ENCODE results near the gene FAM3C. TPM values are rescaled to one million over a fixed set of nuclear protein-coding genes. Genes with fewer than 3 reads are reported as not detected.

Gene FAM3C
- total and polyA plus RNA-seq, 2 of the 8 experiments (the other 6 are each of a cell fraction or from before 2014, with no cell fraction given) = 27.0 to 77.7 TPM

DNA sequence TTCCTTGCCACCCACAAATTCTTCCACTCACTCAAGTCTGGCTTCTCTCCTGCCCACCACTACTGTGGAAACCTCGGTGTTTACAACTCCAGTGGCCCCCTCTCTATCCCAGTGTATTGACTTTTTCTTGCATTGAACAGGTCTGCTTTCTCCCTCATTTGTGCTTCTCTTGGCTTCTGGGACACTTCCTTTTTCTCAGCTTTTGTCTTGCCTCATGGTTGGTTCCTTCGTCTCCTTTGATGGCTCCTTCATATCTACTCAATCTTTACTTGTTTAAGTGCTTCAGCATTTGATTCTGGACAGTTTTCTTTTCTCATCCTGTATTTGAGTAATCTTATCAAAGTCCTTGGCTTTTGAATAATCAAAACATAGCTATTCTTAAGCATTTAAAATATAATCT, 35.9 kb upstream of the FAM3C start (continued):
- TF ChIP-seq, protein P1, sequence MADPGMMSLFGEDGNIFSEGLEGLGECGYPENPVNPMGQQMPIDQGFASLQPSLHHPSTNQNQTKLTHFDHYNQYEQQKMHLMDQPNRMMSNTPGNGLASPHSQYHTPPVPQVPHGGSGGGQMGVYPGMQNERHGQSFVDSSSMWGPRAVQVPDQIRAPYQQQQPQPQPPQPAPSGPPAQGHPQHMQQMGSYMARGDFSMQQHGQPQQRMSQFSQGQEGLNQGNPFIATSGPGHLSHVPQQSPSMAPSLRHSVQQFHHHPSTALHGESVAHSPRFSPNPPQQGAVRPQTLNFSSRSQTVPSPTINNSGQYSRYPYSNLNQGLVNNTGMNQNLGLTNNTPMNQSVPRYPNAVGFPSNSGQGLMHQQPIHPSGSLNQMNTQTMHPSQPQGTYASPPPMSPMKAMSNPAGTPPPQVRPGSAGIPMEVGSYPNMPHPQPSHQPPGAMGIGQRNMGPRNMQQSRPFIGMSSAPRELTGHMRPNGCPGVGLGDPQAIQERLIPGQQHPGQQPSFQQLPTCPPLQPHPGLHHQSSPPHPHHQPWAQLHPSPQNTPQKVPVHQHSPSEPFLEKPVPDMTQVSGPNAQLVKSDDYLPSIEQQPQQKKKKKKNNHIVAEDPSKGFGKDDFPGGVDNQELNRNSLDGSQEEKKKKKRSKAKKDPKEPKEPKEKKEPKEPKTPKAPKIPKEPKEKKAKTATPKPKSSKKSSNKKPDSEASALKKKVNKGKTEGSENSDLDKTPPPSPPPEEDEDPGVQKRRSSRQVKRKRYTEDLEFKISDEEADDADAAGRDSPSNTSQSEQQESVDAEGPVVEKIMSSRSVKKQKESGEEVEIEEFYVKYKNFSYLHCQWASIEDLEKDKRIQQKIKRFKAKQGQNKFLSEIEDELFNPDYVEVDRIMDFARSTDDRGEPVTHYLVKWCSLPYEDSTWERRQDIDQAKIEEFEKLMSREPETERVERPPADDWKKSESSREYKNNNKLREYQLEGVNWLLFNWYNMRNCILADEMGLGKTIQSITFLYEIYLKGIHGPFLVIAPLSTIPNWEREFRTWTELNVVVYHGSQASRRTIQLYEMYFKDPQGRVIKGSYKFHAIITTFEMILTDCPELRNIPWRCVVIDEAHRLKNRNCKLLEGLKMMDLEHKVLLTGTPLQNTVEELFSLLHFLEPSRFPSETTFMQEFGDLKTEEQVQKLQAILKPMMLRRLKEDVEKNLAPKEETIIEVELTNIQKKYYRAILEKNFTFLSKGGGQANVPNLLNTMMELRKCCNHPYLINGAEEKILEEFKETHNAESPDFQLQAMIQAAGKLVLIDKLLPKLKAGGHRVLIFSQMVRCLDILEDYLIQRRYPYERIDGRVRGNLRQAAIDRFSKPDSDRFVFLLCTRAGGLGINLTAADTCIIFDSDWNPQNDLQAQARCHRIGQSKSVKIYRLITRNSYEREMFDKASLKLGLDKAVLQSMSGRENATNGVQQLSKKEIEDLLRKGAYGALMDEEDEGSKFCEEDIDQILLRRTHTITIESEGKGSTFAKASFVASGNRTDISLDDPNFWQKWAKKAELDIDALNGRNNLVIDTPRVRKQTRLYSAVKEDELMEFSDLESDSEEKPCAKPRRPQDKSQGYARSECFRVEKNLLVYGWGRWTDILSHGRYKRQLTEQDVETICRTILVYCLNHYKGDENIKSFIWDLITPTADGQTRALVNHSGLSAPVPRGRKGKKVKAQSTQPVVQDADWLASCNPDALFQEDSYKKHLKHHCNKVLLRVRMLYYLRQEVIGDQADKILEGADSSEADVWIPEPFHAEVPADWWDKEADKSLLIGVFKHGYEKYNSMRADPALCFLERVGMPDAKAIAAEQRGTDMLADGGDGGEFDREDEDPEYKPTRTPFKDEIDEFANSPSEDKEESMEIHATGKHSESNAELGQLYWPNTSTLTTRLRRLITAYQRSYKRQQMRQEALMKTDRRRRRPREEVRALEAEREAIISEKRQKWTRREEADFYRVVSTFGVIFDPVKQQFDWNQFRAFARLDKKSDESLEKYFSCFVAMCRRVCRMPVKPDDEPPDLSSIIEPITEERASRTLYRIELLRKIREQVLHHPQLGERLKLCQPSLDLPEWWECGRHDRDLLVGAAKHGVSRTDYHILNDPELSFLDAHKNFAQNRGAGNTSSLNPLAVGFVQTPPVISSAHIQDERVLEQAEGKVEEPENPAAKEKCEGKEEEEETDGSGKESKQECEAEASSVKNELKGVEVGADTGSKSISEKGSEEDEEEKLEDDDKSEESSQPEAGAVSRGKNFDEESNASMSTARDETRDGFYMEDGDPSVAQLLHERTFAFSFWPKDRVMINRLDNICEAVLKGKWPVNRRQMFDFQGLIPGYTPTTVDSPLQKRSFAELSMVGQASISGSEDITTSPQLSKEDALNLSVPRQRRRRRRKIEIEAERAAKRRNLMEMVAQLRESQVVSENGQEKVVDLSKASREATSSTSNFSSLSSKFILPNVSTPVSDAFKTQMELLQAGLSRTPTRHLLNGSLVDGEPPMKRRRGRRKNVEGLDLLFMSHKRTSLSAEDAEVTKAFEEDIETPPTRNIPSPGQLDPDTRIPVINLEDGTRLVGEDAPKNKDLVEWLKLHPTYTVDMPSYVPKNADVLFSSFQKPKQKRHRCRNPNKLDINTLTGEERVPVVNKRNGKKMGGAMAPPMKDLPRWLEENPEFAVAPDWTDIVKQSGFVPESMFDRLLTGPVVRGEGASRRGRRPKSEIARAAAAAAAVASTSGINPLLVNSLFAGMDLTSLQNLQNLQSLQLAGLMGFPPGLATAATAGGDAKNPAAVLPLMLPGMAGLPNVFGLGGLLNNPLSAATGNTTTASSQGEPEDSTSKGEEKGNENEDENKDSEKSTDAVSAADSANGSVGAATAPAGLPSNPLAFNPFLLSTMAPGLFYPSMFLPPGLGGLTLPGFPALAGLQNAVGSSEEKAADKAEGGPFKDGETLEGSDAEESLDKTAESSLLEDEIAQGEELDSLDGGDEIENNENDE (IDR thresholded peaks at IDR 0.05; ENCODE audit: insufficient replicate concordance, low read length) = no peak
- TF ChIP-seq CEBPB (IDR thresholded peaks at IDR 0.05; ENCODE audit: low read depth, low read length) = no peak
- no peak for TF ChIP-seq GABPA (IDR thresholded peaks at IDR 0.05; ENCODE audit: borderline replicate concordance, insufficient read depth, low read length)
- TF ChIP-seq SP4 (IDR thresholded peaks at IDR 0.05; ENCODE audit: low read length) = no peak
- TF ChIP-seq, protein P2, sequence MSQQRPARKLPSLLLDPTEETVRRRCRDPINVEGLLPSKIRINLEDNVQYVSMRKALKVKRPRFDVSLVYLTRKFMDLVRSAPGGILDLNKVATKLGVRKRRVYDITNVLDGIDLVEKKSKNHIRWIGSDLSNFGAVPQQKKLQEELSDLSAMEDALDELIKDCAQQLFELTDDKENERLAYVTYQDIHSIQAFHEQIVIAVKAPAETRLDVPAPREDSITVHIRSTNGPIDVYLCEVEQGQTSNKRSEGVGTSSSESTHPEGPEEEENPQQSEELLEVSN (IDR thresholded peaks at IDR 0.05) = no peak
- no peak for TF ChIP-seq BCL11A (IDR thresholded peaks at IDR 0.05; ENCODE audit: low read depth in 2 of 2, low read length in 2 of 2)
- no peak for TF ChIP-seq SP2 (IDR thresholded peaks at IDR 0.05; ENCODE audit: low read length)
- no peak for TF ChIP-seq JUND (IDR thresholded peaks at IDR 0.05; ENCODE audit: low read length)
